HG03520 (cell line): ENCODE data around the gene MGAT4B.

Source experiments
- ATAC-seq: cut with Tn5 transposase; IDR thresholded peaks from one replicate; pipeline ENCODE4 v1.9.1; 2021; ENCODE audit warnings: mild to moderate bottlenecking, moderate library complexity; ENCODE audit not compliant: unreplicated experiment

MGAT4B gene

GRCh38 chr5:179827680-179828079, 21.0 kb upstream of the MGAT4B start:
- ATAC-seq: no peak

DNA sequence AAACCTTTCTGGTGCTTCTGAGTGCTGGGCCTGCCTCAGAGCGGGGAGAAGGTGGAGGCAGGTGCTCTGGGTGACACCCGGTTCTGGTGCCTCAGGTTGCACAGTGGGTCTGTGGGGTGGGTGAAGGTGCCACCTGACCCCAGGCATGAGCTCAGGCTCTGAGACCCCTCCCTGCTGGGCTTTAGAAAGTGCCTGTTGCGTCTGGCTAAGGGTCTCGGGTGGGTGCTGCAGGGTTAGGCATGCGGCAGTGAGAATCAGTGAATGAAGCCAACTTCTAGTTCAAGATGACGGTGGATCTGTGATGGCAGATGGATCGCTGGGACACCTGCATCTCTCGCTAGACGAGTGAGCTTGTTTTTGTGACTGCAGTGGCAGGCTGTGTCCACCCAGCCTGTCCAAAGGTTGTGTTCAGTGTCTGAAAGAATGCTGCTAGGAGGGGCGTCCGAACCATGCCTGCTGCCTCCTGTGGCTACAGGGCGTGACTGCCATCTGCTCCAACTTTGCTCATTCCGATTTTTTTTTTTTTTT, 19.1 kb upstream of the MGAT4B start:
- ATAC-seq: no peak

DNA sequence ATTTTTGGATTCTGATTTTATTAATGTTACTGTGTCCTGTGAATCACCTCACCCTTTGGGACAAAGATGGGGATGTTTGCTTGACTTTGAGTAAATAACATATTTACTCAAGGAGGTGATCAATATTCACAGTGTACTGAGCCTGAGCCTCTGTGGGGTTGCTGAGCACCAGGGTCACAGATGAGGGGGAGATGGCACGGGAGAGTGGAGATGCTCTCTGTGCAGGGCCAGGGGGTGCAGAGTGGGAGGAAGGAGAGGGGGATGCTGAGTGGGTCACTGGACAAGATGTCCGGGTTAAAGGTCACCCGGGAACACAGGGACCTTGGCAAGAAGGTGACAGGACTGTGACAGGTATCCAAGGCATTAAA, 18.1 kb upstream of the MGAT4B start:
- ATAC-seq: no peak

- no peak for ATAC-seq
These were observed 17.5 kb upstream of the MGAT4B start for GRCh38 chr5:179823937-179824744.

GRCh38 chr5:179822444-179822990, 15.9 kb upstream of the MGAT4B start:
- no peak for ATAC-seq

DNA sequence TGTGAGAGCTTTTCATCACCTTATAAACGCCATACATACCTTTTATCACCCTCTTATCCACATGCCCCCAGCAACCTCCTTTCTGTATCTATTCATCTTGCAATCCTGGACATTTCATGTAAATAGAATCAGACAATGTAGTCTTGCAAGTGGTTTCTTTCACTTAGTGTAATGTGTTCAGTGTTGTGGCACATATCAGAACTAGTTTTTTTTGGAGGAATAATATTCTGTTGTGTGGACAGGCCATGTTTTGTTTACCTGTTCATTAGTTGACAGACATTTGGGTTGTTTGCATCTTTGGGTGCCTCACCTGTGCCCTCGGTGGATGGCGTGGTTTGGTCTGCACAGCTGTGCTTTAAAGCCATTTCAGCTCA, 15.4 kb upstream of the MGAT4B start:
- ATAC-seq: no peak

DNA sequence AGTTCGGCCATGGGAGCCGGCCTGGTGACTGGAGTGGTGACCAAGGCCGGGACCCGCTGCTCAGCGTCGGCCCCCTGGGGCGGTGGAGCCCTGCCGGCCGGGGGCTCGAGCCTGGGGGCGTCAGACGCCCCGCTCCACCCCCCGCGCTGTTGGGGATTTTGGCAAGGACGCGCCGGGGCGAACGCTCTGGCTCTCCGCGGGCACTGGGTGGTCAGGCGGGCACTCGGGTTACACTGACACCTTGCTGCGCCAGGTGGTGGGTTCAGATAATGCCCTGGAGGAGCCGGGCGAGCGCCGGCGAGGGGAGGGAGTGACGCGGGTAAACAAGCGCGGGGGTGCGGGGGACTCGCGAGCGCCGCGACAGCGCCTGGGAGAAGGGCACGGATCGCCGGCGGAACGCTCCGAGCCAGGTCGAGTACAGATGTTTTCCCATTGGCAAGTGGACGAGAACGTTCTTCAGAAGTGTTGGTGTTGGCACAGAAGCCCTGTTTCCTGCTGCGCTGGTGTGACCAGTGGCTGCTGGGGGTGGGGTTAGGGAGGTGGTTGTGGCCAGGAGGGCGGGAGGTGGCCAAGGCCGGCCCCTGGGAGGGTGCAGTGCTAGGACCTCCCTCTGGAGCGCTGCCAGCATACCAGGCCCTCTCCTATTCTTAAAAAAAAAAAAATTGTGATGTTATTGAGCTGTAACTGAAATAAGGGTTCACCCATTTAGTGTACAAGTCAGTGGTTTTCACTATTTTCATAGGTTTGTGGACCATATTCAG, 14.8 kb upstream of the MGAT4B start:
- ATAC-seq: peak; percentile 39

- ATAC-seq: peak; percentile 36
These were observed 14.0 kb upstream of the MGAT4B start, which contains the start of gene SQSTM1 for GRCh38 chr5:179820483-179821297. Gene SQSTM1, plus strand, starts transcription at chr5:179820905. Its CDS starts 32 bp downstream, at chr5:179820937.

- no peak for ATAC-seq
These were observed 13.4 kb upstream of the MGAT4B start for GRCh38 chr5:179820127-179820482.

- no peak for ATAC-seq
These were observed 12.8 kb upstream of the MGAT4B start for GRCh38 chr5:179819296-179820126.

DNA sequence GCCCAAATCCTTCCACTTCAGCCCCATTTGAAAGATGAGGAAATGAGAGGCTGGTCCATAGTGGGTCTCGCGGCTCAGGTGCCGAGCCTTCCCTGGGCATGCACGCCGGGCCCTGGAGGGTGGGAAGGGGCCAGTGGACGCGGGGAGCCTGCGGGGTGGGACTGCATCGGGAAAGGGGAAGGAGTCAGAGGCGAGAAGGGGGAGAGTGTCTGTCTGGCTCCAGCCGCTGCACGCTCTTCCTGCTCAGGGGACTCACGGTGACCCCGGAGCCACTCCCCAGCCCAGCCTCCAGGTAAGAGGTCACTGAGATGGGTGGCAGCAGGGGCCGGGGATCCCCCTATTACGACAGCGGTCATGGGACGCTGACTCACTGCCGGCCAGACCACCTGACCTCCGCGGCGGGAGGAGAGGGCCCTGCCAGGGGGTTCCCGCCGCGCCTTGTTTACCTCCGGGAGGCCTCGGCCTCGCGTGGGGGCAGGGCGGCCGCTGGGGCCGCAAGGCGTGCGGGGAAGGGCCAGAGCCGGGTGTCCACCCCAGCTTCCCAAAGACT, 12.2 kb upstream of the MGAT4B start:
- peak; percentile 53 for ATAC-seq

DNA sequence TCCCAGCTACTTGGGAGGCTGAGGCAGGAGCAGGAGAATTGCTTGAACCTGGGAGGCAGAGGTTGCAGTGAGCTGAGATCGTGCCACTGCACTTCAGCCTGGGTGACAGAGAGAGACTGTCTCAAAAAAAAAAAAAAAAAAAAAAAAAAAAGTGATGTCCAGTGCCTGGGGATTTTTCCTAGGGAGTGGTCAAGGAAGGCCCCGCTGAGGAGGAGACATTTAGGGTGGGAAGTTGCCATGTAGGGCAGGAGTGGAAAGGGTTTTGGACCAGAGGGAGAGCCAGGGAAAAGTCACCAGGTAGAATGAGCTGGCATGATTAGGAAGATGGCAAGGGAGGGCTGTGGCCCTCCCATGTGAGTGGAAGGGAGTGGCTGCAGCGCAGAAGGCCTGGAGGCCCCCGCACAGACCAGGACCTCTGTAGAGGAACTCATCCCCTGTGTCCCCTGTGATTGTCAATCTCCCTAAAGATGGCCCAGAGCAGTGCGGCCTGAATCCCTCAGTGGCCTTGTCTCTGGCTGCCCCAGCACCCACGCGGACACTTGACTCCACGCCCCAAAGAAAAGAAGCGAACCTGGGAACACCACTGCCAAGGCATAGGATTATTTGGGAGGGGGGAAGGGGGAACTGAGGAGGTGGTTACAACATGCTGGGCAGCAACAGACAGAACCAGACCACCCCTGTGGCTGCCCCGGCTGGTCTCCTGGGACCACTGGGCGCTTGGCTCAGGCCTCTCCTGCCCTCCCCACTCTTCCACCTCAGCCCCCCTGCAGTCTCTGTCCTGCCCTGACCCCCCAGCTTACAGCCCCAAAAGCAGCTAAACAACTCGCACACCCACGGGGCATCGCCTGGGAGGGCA, 11.5 kb upstream of the MGAT4B start:
- ATAC-seq: no peak

GRCh38 chr5:179817470-179817840, 10.8 kb upstream of the MGAT4B start:
- ATAC-seq: no peak

DNA sequence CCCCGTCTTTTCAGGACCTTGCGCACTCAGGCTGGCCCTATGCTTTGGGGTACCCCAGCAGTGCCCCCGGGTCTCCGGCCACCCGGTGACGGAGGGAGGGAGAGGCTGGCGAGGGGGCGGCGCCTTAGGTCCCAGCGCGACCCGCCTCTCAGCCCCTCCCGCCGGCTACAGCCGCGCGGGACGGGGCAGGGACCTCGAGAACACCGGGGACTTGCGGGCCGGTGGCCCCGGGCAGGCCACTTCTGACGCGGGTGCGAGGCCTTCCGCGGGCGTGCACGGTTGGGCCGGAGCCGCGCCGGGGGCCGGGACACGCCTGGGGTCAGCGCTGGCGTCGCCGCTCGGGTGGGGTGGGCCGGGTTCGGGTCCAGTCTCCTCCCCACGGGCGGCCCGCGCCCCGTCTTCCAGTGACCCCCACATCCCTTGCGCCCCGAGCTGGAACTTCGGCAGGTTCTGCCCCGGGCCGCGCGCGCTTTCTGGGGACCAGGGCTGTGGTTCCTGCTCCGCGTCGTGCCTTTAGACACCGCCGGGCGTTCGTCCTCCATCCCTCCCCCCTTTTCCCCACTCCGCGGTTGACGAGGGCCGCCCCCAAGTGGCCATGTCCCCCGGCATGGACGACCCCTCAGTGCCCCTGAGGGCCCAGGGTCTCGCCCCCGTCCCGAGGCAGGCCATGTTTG, 10.3 kb upstream of the MGAT4B start:
- ATAC-seq: no peak

- ATAC-seq: no peak
These were observed 9.7 kb upstream of the MGAT4B start for GRCh38 chr5:179816401-179816795.

- ATAC-seq: no peak
These were observed 9.0 kb upstream of the MGAT4B start for GRCh38 chr5:179815491-179816249.

- no peak for ATAC-seq
These were observed 7.4 kb upstream of the MGAT4B start for GRCh38 chr5:179814090-179814489.
